Effector memory CD4-positive, alpha-beta T cell (primary cell): ENCODE data around the gene TNNI3K.

ENCODE experiments used
- DNase-seq, 3 donors: peaks; one replicate each; pipeline ENCODE4 v3.0.0-alpha.2; 2020
- H3K27ac ChIP-seq: 2 replicates; pipeline ENCODE4 v1.7.0; 2013; ENCODE audit warnings: mild to moderate bottlenecking, low read length, moderate library complexity; ENCODE audit not compliant: insufficient read depth, poor library complexity, severe bottlenecking
- H3K27me3 ChIP-seq: replicated peaks from 2 replicates; pipeline ENCODE4 v1.7.0; 2013; ENCODE audit warnings: mild to moderate bottlenecking, low read length; ENCODE audit not compliant: insufficient read depth, control insufficient read depth, poor library complexity, severe bottlenecking
- H3K36me3 ChIP-seq: 2 replicates; pipeline ENCODE4 v1.7.0; 2013; ENCODE audit warnings: mild to moderate bottlenecking, low read length, moderate library complexity; ENCODE audit not compliant: control insufficient read depth, insufficient read depth
- H3K4me1 ChIP-seq: 2 replicates; pipeline ENCODE4 v1.7.0; 2013; ENCODE audit warnings: low read length, mild to moderate bottlenecking; ENCODE audit not compliant: control insufficient read depth, insufficient read depth, poor library complexity, severe bottlenecking
- H3K4me3 ChIP-seq: 2 replicates; pipeline ENCODE4 v1.7.0; 2013; ENCODE audit warnings: low read length, low read depth, mild to moderate bottlenecking; ENCODE audit not compliant: insufficient read depth, poor library complexity, severe bottlenecking
- H3K9me3 ChIP-seq: 2 replicates; pipeline ENCODE4 v1.7.0; 2013; ENCODE audit warnings: mild to moderate bottlenecking, low read length, moderate library complexity; ENCODE audit not compliant: control insufficient read depth

Gene TNNI3K

DNA sequence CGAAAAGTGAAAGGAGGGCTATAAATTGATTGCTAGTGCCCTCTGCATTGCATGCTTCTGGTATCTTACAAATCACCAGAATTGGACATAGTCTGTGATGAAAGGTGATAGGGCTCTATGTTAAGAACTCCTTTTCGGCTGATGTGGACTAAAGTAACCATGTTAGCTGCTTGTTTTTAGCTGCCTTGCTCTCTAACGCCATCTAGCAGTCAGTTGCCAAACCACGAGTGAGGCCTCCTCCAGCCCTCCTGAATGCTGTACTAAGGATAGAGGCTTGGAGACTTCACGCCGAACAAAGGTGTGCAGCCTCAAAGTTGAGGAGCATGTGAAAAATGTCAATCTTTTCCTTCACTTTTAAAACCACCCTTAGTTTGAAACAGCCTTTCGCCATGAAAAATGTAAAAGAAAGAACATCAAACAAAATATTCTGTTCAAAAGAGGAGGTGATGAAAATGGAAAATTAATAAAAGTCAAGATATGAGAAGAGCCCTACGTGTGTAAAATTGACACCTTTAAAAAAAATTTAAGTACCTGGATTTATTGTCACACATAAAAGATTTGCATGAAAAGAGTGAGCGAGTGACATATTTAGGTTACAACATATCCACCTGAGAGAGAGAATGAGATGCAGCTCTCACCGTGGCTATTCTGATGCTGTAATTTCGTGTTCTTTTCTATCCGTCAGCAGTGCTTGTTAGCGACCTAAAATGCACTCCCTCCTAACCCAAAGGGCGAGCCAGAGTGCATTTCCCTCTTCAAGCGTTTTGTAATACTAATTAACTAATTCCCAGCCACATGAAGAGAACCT is 269.1 kb downstream of the TNNI3K start:
- Histone ChIP-seq H3K27ac (no peak overlapping the region), H3K4me3 (no peak overlapping the region), H3K9me3 (no peaks in the 10 kb centered on the region), H3K36me3 (no peaks in the 10 kb centered on the region), H3K4me1 (no peaks in the 10 kb centered on the region), H3K27me3 (no peaks in the 10 kb centered on the region)
- DNase-seq: peak in 1 of 3 donors; percentile 2

DNA sequence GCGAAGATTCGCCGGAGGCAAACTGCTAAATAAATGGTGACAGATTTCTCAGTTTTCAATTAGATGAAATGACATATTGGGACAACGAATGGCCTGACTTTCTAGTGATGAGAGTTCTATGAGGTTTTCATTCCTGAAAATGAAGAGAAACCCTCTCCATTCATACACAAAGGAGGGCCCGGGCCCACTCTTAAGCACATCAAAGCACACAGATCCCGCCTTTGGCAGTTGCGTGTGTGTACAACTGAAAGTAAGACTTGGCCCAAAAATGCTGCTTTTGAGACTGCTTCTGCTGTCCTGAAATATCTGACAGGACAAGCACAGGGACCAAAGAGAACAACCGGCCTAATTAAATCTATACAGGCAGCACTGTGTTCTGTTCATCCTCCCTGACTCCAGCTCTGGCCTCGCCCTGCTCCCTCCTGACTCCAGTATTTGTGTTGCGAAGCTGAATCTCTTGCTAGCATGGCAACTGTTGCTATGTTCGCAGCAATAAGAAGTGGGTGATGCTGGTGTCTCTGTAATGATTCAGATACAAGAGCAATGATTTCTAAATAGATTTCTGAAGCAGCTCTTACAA is 269.8 kb downstream of the TNNI3K start:
- Histone ChIP-seq H3K9me3 (no peaks in the 10 kb centered on the region), H3K27ac (no peak overlapping the region), H3K27me3 (no peaks in the 10 kb centered on the region), H3K4me1 (no peaks in the 10 kb centered on the region), H3K36me3 (no peaks in the 10 kb centered on the region), H3K4me3 (no peak overlapping the region)
- DNase-seq: no peak

DNA sequence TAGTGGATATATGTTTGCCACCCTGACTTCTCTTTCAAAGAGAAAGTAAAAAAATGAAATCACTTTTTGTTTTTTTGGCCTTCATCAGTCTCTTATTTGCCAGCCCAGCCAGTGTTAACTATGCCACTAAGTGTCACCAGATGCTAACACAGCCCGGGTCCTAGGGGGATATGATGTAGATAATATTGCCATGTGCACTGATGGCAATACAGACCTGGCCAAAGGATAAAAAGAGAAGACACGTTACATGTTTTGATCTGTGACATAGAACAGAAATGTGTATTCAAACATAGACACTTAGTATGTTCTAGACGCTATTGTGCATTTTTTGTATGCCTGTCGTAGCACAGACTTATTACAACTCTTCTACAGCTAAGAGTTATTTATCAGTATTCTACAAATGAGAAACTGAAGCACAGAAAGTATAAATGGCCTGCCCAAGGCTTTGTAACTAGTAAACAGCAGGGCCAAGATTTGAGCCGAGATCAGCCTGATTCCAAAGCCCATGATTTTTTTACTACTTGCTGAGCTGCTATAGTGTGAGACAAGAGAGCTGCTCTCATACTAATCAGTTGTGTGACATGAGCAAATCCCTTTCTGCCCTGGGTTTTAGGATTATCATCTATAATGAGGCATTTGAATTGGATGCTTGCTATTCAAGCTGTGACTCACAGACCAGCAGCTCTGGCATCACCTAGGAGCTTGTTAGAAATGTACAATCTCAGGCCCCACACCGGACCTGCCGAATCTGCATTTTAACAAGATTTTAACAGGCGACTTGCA is 270.9 kb downstream of the TNNI3K start:
- H3K9me3 ChIP-seq: no peaks in the 10 kb centered on the region

DNA sequence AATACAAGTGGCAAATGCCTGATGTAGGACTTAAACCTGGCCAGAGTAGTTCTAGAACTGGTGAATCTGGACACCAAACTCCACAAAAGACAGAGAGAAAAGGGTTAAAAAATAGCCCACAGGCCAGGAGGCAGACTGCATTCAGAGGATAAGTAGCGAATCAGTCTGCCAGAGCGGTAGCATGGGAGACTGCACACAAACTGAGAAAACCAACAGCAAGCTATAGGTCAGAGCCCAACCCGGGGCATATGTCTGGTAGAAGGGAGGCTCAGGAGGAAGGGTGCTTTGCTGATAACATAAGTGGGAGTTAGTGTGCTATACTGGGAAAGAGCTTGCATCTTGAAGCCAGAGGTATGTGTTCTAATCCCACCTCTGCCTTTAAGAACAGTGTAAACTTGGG is 273.3 kb downstream of the TNNI3K start:
- Histone ChIP-seq H3K36me3 (no peaks in the 10 kb centered on the region), H3K4me1 (no peaks in the 10 kb centered on the region), H3K9me3 (no peaks in the 10 kb centered on the region), H3K4me3 (no peak overlapping the region), H3K27me3 (no peaks in the 10 kb centered on the region), H3K27ac (no peak overlapping the region)
- DNase-seq: no peak

More for the DNA sequence above, 270.9 kb downstream of the TNNI3K start:
- H3K4me3 ChIP-seq: no peak overlapping the region
- H3K36me3 ChIP-seq: no peaks in the 10 kb centered on the region
- no peaks in the 10 kb centered on the region for H3K4me1 ChIP-seq
- H3K27me3 ChIP-seq: no peaks in the 10 kb centered on the region
- H3K27ac ChIP-seq: no peak overlapping the region
- DNase-seq: no peak

DNA sequence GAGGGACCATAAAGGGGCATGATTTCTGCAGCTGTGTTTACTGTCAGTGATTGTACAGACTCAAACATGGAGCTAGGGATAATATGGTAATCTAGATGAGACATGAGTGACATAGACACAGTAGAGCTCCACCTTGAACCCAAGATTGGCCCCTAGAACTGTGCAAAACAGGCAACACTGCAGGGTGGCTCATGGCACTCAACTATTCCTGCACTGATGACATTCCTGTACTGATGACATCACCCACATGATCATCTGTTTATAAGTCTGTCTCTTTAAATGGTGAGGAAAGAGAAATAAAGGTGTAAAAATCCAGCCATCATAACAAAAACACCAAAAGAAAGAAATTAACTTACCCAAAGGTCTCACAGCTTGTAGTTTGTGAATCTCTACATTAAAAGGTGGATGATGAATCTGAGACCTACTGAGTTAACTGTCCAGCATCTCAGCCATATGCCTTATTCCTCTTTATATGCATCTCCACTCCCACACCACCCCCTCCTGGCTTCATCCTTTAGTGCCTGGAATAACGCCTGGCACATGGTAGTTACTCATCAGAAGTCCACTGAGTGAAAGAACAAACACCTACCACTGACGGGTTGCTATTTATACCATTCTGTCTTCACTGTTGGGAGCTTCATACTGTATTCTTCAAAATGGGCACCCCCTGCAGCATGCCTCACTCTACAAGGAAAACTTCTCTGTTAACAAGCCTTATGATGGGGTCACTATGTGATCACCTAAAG is 277.2 kb downstream of the TNNI3K start, which contains the start of gene LRRC53:
TSS of gene LRRC53 (minus strand) at position 442 of the 746 bp plus-strand sequence. CDS start 29,262 bp downstream, outside the sequence.
- no peak for DNase-seq
- H3K4me3 ChIP-seq: no peak within 1 kb of the TSS
- no peak within 1 kb of the TSS for H3K27ac ChIP-seq
- no peaks in the 10 kb centered on the region for H3K36me3 ChIP-seq
- no peaks in the 10 kb centered on the region for H3K9me3 ChIP-seq
- H3K27me3 ChIP-seq: no peaks in the 10 kb centered on the region
- H3K4me1 ChIP-seq: no peaks in the 10 kb centered on the region

DNA sequence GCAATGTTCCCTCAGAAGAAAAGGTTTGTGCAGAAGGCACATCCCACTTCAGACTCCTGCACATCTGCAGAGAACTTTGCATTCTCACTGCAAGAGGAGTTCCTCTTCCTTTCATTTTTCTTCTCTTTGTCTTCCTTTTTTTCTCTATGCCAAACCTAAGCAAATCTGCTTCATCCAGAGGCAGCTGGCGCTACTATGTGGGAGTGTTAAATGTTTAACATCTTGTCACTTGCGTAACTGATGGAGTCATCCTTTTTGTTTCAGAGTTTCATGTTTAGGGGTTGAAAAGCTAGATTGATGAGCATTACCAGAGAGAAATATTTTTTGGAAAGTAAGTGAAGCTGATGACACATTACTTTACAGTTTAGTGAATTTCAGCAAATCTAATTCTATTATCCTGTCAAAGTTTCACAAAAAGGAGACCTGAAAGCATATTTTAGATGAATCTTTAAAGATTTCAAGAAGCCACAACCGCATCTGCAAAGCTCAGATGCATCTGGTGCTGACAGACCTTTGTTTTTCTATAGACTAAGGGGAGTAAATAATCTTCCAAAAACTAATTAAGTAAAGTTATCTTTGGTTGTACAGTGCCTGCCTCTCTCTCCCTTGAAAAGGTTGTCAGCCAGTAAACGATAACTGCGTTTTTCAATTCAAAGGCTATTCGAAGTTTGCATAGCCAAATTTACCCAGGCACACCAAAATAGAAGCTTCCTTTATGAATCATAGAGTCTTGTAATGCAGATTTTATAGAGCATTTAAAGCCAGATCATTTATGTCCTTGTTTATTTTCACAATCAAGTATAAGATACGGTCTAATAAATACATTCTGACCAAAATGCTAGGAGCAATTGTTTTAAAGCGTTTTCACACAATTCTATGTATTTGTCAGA is 278.5 kb downstream of the TNNI3K start:
- Histone ChIP-seq H3K4me1 (no peaks in the 10 kb centered on the region), H3K9me3 (no peaks in the 10 kb centered on the region), H3K4me3 (no peak overlapping the region), H3K27ac (no peak overlapping the region), H3K27me3 (no peaks in the 10 kb centered on the region), H3K36me3 (no peaks in the 10 kb centered on the region)
- DNase-seq: no peak

DNA sequence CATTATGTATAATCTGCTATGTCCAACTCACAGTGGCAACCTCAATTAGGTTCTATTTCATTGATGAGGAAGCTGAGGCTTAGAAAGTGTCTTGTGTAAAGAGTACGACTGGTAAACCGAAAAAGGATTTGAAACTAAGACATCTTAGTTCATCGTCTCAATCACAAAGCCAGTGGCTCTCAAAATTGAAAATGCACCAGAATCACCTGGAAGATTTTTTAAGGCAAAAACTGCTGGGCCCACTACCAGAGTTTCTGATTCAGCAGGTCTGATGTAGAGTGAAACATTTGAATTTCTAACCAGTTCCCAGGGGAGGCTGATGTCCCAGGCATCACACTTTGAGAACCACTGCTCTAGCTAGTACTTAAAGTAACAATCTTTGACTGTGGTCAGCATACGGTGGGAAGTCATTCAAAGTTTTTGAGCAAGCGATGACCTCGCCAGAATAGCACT is 282.4 kb downstream of the TNNI3K start:
- Histone ChIP-seq H3K4me3 (no peak overlapping the region), H3K36me3 (no peaks in the 10 kb centered on the region), H3K27me3 (no peaks in the 10 kb centered on the region), H3K27ac (no peak overlapping the region), H3K9me3 (no peaks in the 10 kb centered on the region), H3K4me1 (no peaks in the 10 kb centered on the region)
- DNase-seq: no peak

DNA sequence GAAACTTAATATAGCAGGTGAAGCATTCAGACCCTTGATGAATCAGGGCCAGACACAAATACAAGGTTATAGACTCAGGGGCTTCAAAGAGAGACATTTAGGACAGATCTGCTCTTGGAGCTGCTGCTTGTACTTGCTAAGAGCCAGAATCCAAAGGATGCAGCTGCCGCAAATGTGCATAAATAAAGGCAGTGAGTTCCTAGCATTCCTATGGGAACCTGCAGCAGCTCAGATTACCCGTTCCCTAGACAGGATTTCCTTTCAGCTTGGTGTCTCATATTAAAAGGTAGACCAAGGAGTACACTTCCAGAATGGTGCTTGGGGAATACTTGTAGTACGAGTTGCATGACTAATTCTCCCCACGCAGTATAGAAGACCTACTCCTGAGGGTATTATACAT is 287.0 kb downstream of the TNNI3K start:
- H3K9me3 ChIP-seq: no peaks in the 10 kb centered on the region
- no peaks in the 10 kb centered on the region for H3K36me3 ChIP-seq
- no peak for DNase-seq

More for the DNA sequence above, 287.0 kb downstream of the TNNI3K start:
- Histone ChIP-seq H3K4me1 (no peaks in the 10 kb centered on the region), H3K4me3 (no peak overlapping the region), H3K27me3 (peaks cover 3% of the 10 kb centered on the region), H3K27ac (no peak overlapping the region)
